ENCODE results near the gene GBGT1.

Gene GBGT1

DNA sequence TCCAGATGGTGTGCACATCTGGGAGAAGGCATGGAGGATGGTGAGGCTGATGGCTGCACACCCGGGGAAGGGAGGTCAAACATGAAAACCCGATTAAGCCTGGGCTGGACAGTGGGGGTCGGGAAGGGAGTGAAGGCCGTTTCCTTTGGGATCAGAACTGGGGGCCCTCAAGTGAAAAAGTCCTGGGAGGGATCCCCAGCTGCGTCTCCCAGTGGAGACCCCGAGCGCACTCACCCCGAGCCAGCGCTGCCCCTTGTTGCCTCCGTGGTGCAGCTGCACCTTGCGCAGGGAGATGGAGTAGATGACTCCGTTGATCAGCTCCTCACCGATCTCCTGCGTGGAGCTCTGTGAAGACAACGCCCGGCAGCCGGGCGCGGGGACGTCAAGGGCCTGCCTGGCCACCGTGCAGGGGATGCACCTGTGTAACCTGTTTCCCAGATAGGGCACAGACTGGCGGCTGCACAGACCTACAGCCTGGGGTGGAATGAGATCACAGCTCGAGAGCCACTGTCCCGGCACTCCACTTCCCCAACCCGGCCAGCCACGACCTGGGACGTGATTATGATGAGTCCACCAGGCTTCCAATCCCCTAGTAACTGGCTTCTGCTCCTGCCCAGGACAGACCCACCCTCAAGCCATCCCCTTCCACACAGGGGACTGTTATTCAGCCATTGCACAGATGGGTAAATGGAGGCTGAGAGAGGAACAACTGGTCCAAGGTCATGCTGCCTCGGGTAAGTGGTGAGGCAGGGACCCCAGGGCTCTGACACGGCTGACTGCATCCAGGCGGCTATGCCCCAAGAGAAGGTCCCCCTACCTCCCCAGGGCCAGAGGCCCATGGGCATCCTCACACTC lies 51.7 kb downstream of the GBGT1 start:
- no peak for DNase-seq

DNA sequence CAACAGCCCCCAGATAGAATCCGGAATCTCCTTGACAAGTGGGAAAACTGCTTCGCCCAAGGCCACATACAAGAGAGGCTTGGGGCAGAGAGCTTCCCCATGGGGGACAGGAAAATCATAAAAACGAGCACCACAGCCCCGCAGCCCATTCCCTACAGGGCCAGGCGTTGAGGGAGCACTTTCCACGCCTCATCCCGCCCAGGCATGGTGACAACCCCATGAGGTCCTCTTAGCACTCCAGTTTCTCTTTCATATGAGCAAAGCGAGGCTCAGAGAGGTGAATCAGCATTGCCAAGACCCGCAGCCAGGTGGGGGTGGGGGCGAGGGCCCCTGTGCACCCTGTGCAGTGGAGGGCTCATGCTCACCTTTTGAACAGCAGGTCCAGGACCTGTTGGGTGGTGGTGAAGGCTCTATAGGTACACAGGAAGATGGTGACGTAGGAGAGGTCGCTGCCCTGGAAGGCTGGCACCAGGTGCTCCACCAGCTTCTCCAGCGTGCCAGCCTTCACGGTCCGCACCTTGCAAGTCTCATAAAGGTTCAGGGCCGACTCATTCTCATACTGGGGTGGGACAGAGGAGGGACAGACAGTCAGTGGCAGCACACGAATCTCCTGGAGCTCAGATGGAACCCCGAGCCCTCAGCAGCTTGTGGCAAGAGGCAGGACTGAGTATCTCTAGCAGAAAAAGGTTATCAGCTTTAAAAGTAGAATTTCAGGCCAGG lies 53.6 kb downstream of the GBGT1 start:
- DNase-seq, result no peak

GRCh38 chr9:133108794-133109641 lies 54.7 kb downstream of the GBGT1 start:
- no peak for DNase-seq

GRCh38 chr9:133107961-133108793 lies 55.5 kb downstream of the GBGT1 start:
- no peak for DNase-seq

- no peak for DNase-seq
These were observed 56.4 kb downstream of the GBGT1 start for GRCh38 chr9:133107245-133107722.

GRCh38 chr9:133106511-133107244 lies 57.0 kb downstream of the GBGT1 start:
- no peak for DNase-seq

- DNase-seq, result no peak
These were observed 58.3 kb downstream of the GBGT1 start for GRCh38 chr9:133105461-133105770.

DNA sequence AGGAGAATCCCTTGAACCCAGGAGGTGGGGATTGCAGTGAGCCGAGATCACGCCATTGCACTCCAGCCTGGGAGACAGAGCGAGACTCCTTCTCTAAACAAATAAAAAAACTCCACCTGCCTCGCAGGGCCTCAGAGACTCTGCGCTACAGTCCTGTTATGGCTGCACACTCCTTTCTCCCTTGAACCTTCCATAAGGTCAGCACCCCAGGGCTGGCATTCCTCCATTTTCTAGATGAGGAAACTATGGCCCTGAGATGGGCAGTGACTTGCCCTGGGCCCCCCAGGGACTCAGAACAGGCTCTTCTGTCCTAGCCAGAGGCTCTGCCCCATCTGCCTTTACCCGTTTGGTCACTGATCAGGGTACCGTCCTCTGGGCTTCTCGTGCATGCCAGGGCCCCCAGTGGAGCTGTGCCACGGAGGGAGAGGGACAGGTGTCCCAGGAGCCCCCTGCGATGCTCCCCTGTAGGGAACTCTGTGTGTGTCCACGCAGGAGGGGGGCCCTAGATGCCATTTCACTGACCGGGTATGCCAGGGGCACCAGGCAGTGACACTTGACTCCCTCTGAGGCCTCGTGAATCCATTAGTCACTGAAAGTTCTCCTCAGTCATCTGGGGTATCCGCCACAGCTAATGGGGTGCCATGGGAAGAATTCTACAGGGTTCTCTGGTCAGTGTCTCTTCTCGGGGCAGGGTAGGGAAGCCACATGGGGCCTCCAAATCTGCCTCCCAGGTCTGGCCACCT lies 58.8 kb downstream of the GBGT1 start:
- no peak for DNase-seq

GRCh38 chr9:133103987-133104505 lies 59.7 kb downstream of the GBGT1 start:
- DNase-seq, result no peak

- peak; percentile 14 for DNase-seq
These were observed 60.3 kb downstream of the GBGT1 start for GRCh38 chr9:133103183-133103986.
